HTR-8/SVneo (cell line): ENCODE data around the gene MRAP.
"Not testable (repeated sequence)": the region's sequence is repeated elsewhere in the genome, so short reads cannot be mapped to it uniquely, and the experiment has no call there.

Experiments used
- DNase-seq: peaks from one replicate; pipeline ENCODE4 v3.0.0; 2011; ENCODE audit warnings: low spot score, mixed read lengths; ENCODE audit not compliant: insufficient read length
- FAIRE-seq: peaks from 2 replicates; lab custom pipeline; 2011; peaks lifted over from hg19 to GRCh38; lab: Jason Lieb, UNC

The MRAP gene

GRCh38 chr21:32298148-32298559 is 501 bp upstream of the MRAP start:
- no peak for FAIRE-seq
- no peak for DNase-seq

- no peak for FAIRE-seq
- DNase-seq = no peak
These were observed 1.0 kb downstream of the MRAP start for GRCh38 chr21:32299695-32300094.

GRCh38 chr21:32300117-32300681 is 1.5 kb downstream of the MRAP start:
- FAIRE-seq = peak; percentile 82
- no peak for DNase-seq

DNA sequence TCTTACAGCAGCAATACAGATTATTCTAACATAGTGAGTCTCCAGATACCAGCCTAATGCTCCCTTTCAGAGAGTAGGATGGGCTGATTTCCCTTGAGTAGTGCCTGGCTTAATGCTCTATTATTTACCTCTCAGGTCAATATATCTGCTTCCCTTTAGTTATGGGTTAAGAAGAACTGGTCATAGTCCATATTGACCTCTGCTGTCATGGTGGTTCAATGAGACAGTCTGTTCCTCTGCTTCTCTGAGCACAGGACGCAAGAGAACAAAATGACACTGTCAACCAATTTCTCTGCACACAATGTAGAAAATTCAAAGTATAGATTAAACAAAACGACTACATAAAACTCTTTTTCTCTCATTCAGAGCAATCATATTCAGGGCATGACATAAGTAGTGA is 2.9 kb downstream of the MRAP start:
- DNase-seq (no peak), FAIRE-seq (no peak)

DNA sequence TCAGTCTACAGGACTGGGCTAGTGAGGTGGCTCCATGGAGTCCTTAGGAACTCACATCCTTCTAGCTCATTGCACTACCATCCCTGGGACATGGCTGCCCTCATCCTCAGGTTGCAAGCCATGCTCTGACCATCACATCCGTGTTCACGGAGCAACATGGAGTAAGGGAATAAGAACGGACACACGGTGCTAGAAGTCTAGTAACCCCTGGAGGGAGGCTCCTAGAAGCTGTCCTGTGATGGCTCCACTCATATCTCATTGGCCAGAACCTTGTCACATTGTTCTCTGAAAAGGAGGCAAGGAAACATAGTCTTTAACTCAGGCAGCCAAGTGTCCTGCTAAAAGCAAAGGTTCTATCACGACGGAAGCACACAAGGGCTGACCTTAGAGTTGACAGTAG is 3.9 kb downstream of the MRAP start:
- FAIRE-seq = no peak
- no peak for DNase-seq

GRCh38 chr21:32303385-32303784 is 4.7 kb downstream of the MRAP start:
- no peak for FAIRE-seq
- no peak for DNase-seq

DNA sequence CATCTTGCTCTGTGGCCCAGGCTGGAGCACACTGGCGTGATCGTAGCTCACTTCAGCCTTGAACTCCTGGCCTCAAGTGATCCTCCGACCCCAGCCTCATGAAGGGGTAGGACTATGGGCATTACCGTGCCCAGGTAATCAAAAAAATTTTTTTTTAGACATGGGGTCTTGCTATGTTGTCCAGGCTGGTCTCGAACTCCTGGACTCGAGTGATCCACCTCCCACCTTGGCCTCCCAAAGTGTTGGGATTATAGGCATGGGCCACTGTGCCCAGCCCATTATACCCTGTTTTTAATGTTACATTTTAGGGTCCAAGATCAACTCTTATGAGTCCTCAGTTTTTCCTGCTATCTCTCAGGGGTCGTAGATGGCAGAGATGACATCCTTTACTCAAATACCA is 6.3 kb downstream of the MRAP start:
- DNase-seq (no peak), FAIRE-seq (no peak)

GRCh38 chr21:32306021-32306780 is 7.5 kb downstream of the MRAP start:
- no peak for DNase-seq
- no peak for FAIRE-seq

GRCh38 chr21:32307706-32308105 is 9.1 kb downstream of the MRAP start:
- no peak for DNase-seq
- FAIRE-seq = no peak

GRCh38 chr21:32308696-32309095 is 10.0 kb downstream of the MRAP start:
- DNase-seq = no peak
- no peak for FAIRE-seq

- no peak for FAIRE-seq
- no peak for DNase-seq
These were observed 11.3 kb downstream of the MRAP start for GRCh38 chr21:32309906-32310460.

- not testable (repeated sequence) for DNase-seq, FAIRE-seq
These were observed 12.3 kb downstream of the MRAP start for GRCh38 chr21:32310976-32311375.

DNA sequence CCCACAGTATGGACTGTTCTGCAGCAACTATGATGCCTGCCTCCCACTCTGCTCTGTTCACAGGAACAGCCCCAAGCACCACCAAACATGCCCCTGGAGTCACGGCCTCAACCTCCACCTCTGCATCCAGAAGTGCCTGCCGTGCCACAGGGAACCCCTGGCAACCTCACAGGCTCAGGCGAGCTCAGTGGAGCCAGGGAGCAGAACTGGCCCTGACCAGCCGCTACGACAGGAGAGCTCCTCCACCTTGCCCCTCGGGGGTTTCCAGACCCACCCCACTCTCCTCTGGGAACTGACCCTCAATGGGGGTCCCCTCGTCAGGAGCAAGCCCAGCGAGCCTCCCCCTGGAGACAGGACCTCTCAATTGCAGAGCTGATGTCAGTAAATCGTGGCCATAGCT is 13.0 kb downstream of the MRAP start:
- no peak for FAIRE-seq
- DNase-seq = no peak

- no peak for FAIRE-seq
- no peak for DNase-seq
These were observed 13.7 kb downstream of the MRAP start for GRCh38 chr21:32312326-32312725.

GRCh38 chr21:32312976-32313375 is 14.3 kb downstream of the MRAP start:
- DNase-seq = no peak
- no peak for FAIRE-seq

DNA sequence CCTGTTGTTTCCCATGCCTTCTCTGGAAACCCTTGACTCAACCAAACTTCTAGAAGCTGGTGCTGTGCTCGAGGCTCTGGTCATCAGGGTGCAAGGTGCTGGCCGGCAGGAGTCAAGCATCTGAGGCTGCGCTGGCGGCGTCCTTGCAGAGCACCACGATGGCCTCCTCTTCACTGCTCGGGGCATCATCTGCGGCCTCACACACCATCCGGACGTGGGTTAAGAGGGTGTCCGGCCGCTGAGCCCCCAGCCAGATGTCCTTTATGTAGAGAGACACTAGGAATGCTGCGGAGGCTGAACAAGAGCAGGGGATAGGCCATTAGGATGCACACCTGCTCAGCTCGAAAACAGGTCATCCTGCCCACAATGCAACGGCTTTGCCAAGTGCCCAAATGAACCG is 16.2 kb downstream of the MRAP start:
- DNase-seq (no peak), FAIRE-seq (no peak)

GRCh38 chr21:32315511-32316281 is 17.0 kb downstream of the MRAP start:
- no peak for FAIRE-seq
- DNase-seq = no peak

- no peak for FAIRE-seq
- DNase-seq = no peak
These were observed 17.9 kb downstream of the MRAP start for GRCh38 chr21:32316361-32317215.

GRCh38 chr21:32317726-32318125 is 19.1 kb downstream of the MRAP start:
- no peak for FAIRE-seq
- no peak for DNase-seq

DNA sequence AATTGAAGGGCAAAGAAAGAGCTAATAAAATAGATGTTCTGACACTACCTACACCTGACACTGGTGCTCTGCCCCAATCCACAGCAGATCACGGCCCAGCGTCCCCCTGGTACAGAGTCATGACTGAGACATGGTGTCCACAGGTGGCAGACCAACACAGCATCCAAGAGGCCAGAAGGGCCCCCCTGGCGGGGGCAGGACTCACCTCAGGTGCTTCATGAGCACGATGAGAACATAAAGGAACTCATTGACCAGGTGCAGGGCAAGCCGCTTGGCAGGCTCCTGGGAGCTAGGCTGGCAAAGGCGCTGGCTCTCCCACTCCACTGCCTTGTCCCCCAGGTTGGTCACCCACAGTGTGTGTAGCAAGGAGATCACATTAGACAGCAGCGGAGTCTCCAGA is 20.4 kb downstream of the MRAP start:
- no peak for FAIRE-seq
- no peak for DNase-seq
